CD4-positive, alpha-beta T cell treated with Interleukin-21 for 1 hour (primary cell): ENCODE measurements around the gene CARD19.
A peak's percentile ranks its signal among the peaks of the same experiment; 100 is the strongest.

Experiments
- DNase-seq: peaks from one replicate; pipeline ENCODE4 v3.0.0-alpha.2; 2020

CARD19 gene

DNA sequence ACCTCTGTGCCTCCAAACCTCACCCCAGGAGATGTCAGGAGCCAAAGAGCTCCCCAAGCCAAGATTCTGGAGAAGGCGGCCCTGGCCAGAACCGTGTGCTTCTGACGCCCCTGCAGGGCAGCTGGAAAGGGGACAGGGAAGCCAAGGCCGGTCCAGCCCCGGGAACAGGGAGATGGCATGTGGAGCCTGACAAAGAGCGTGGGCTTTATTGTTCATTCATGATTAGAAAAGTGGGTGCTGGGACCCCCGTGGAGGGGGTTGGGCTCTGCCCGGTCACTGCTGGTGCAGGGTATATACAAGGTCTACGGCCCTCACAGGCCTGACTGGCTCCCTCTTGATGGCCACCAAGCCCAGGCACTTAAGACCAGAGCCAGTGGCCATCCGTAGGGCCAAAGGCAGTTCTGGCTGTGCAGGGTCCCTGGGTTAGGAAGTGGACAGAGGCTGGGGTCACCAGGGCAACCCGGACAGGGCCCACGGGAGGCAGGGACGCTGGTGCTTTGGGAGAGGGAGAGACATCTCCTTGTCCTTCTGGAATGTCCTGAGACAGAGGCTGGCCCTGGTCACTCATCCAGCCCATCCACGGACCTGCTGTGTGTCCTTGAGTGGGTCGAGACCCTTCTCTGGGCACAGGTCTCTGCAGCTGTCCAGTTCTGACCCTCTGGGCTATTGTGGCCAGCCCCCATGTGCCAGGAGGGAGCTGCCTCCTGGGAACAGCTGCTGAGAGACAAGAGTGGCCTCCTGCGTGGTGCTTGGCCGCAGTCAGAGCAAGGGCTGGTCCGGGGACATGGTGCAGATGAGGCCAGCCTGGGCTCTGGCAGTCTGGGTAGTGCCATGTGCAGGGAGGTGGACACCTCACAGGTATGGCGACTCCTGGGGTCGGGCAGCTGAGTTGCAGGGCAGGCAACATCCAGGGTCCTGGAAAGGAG, 25.6 kb downstream of the CARD19 start:
- no peak for DNase-seq

DNA sequence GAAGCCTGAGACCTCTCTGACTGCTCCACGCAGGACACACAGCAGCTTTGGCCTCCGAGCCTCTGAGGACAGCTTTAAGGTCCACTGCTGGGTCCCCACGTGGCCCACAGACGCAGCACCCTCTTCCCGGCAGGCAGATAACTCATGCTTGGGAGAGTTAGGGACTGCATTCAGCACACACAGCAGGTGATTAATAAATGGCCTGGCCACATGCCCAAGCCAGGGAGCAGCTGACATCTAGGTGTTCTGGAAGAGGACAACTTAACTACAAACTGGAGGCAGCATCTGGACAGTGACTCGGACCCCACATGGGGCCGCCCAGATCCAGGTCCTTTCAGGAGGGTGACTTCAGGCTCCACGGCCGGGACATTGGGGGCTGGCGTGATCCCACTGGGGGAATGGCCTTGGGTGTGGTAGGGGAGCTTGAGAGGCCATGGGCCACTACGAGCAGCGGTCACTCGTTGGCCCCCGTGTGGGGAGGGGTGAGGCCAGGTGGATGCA, 26.8 kb downstream of the CARD19 start:
- no peak for DNase-seq

DNA sequence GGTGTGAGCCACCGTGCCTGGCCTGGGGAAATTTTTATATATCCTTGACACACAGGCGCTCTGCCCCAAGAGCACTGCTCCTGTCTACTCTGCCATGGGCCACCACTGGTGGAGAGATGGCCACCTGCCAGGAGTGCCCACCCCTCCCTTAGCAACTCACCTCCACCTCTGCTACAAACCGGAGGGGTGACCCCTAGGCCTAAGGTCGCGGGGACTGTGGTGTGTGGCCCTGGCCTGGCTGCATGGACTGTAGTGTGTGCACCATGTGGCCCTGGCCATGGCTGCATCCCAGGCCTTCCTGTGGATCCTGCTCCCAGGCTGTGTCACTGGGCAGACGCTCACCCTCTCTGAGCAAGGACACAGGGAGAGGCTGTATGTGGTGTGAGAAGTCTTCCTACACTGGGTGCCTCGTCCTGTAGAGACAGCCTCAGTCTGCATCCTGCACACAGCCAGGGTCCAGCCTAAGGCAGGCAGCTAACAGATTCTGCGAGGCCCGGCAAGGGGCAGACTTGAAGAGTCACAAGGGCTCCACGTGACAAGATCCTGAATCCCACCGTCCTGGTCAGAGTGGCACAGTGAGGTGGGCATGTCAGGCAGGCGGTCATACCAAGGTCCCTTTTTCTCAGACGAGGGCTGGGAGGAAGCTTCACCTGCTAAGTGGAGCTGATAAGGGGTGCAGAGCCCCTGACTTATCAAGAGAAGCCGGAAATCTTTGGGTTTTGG, 27.7 kb downstream of the CARD19 start:
- no peak for DNase-seq

DNA sequence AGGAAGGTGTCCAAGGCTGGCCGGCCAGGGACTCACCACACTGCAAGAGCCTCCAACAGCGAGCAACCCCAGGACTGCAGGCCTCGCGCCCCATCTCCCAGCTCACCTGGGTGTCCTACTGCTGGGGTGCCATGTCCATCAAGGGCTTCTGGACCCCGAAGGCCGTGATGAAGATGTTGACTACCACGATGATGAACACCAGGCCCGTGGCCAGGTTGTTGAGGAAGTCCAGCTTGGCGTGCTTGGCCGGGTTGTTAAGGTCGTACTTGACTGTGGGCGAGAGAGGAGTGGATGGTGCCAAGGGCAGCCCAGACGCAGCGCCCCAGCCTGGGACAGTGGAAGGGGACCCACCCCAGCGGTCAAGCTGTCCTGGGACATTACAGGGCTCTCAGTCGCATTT, 28.8 kb downstream of the CARD19 start:
- DNase-seq = no peak

DNA sequence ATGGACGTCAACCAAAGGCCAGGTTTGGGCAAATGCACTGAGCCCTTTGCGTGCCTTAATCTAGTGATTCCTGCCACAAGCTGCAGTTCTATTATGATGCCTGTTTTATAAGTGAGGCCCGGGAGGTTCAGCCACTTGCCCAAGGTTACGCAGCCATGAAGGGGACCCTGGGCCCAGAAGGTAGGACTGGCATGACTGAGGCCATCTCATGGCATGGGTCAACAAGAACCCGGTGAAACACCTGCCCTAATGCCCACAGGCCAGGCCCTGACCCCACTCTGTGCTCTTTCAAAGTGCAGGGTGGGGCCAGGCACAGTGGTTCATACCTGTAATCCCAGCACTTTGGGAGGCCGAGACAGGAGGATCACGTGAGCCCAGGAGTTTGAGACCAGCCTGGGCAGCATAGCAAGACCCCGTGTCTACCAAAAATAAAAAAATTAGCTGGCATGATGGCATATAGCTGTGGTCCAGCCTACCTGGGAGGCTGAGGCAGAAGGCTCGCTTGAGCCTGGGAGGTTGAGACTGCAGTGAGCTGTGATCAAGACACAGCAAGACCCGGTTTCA, 29.4 kb downstream of the CARD19 start:
- DNase-seq = no peak

DNA sequence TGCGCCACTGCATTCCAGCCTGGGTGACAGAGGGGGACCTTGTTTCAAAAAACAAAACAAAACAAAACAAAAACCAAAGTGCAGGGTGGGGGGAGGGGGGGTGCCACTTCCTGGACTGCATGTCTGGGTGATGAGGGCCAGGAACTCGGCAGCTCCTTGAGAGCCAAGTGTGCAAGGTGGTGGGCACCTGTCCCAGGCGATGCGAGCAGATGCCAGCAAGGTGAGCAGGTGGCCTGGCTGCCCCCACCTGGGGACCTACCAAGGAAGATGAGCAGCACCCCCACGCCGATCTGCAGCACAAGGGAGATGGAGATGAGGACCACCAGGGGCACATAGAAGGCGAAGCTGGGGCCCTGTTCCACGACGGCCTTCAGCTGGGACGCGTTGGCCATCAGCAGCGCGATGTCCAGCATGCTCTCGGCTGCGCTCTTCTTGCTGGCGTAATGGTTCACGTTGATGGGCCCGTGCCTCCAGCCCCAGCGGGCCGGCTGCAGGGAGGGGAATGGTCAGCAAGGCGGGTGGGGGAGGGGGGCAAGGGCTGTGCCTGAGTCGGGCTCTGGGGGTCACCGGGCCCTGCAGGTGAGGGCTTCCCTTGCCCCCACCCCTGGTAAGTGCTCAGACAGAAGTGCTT, 30.2 kb downstream of the CARD19 start:
- DNase-seq = peak; percentile 48

DNA sequence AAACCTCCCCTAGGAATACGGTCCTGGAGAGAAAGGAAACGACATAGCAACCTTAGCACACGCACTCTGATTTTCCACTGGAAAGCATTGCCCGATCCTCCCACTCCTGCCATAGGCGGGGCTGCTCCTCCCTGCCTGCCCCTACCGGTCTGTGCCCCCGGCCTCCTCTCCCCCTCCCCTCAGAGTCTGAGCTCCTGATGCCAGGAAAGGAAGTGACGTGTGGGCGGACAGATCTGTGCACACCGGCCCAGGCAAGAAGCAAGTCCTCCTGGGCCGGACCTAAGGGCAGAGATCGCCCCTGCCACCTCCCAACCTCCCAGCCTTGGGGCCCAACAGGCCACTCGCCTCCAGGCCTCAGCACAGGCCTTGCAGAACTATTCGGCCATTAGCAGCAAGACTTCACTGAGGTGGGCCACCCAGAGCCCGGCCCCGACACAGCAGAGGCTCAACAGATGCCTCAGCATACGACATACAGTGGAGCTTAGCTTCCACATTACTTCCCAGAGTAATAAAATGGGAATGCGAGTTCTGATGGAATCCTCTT, 30.9 kb downstream of the CARD19 start:
- no peak for DNase-seq

DNA sequence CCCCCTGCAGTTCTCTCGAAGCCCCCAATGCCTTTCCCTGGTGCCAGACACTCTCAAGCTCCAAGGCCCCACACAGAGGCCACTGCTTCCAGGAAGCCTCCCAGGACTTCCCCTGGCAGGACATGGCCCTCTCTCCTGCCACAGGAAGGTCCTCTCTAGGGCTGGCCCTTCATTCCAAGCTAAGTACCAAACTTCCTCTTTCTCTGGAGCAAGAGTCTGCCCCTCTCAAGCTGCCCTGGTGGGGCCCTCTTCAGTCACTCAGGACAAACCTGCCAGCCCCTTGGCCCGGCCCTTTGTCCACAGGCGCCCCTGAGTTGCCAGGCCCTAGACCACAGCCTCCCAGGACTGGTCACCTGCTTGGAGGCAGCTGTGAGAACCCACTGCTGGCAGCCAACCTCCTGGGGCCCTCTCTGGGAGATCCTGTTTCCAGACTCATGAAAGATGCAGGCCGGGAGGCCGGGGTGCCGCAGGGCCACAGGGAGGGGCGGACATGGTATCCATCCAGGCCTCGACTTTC, 31.4 kb downstream of the CARD19 start:
- DNase-seq = no peak

DNA sequence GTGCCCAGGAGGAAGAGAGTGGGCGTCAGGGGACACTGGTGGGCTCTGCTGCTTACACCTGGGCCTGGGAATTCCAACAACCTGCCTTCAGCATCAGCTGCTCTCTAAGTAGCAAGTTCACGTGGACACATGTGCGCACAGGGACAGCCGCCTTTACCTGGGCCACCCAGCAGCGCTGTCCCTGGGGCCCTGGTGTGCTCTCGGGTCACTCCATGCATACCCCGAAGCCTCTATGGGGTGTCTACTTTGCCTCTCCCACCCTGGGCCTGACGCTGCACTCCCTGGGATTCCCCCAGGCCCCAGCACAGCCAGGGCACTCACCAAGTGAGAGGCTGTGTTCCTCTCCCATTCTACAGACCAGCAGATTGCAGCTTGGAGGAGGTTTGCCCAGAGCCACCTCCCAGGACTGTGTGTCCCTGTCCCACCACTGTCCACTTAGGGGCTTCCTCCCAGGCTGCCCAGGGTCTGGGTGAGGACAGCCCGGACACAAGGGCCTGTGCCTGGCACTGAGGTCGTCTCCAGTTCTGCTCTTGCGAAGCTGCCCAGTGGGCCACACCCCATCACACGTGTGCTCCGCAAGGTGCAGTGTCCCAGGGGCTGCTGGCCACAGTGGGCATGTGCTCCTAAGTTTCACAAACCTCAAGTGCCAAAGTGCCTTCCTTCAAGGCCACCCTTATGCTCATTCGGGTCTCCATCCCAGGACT, 32.1 kb downstream of the CARD19 start:
- no peak for DNase-seq

DNA sequence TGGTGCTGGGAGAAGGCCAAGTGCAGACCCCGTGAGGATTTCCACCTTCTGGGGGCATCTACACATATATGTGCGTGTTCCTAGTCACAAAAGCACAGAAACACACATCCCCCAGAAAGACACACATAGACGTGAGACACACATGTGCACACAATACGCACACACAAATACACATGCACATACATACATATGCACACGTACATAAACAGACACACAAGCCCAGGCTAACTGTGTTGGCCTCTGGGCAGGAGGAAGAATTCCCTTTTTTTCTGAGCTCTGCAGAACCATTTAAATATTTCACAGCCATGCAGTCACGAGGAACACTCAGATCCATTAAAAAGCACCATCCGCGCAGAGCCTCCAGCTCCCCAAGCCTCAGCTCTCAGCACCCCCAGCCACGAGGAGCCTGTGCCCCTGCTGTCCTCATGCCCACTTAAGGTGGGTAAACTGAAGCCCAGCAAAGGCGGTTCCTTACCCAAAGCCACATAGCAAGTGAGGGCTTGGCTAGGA, 32.8 kb downstream of the CARD19 start:
- DNase-seq = no peak

DNA sequence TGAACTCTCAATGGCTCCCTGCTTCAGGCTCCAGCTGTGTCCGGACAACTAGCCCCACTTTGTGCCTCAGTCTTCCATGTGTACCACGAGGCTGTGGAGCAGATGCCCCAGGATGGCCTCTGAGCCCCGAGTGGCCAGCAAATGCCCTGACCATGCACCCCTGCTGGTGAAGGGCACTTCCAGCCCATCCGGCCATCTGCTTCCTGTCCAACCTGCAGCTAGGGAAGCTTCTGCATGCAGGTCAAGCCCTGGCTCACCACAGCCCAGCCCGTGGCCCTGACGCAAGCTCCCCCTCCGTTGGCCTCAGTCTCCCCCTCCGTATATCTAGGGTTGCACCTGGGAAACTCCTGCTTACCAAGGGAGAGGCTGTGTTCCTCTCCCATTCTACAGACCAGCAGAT, 33.3 kb downstream of the CARD19 start:
- DNase-seq = no peak

DNA sequence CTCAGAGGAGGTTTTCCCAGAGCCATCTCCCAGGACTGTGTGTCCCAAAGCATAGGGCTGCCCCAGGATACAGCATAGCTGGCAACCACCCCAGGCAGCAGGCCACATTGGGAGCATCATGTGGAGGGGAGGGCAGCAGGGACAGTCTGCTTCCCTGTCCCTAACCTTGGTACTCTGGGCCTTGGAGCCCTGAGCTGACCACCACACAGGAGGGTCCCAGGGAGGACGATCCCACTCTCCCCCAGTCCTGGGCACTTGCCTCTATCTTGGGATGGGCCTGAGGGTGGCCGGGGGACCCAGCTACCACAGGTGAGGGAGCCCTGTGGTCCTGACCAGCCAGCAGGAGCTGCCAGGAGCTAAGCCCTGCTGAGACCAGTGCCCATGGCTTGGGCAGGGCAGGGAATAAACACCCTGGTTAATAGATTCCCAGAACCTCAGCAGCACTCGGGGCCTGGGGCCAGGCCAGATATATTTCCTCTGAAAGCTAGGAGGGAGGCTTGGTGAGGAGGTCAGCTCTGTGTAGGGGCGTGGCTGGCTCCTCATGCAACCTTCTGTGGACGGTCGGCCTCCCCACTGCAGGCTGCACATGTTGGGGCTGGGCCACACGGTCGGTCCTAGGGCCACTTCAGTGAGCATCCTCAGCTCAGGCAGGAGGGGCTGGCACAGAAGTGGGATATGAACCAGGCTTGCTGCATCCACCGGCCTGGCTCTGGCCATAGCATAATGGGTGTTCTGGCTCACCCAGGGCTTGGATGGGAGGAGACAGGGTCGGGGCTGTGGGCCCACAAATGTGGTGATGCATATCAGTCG, 33.9 kb downstream of the CARD19 start:
- no peak for DNase-seq

DNA sequence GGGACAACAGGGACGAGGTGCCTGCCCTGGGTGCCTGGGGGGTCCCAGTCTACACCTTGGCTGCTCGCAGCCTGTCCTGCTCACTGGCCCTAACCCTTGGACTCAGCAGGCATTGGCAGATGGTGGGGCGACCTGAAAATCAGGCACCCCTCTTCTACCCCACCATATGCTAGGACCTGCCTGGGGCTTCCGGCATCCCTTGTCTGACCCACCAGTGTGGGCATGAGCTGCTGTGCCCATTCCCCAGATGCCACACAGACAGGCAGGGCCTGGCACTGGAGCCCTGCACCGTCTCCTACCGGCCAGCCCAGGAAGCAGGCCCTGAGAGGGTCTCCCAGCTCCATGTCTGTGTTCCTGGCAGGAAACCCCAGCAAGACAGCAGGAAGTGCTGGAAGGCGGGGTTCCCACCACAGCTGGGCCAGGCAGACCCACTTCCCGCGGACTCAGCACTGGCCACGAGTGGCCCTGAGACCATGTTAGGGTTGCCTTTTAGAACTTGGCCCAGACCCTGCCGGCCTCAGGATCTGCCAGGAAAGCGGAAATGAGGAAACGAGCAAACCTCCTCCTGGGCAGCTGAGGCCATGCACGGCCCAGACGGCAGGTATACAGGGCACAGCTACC, 35.0 kb downstream of the CARD19 start:
- no peak for DNase-seq

DNA sequence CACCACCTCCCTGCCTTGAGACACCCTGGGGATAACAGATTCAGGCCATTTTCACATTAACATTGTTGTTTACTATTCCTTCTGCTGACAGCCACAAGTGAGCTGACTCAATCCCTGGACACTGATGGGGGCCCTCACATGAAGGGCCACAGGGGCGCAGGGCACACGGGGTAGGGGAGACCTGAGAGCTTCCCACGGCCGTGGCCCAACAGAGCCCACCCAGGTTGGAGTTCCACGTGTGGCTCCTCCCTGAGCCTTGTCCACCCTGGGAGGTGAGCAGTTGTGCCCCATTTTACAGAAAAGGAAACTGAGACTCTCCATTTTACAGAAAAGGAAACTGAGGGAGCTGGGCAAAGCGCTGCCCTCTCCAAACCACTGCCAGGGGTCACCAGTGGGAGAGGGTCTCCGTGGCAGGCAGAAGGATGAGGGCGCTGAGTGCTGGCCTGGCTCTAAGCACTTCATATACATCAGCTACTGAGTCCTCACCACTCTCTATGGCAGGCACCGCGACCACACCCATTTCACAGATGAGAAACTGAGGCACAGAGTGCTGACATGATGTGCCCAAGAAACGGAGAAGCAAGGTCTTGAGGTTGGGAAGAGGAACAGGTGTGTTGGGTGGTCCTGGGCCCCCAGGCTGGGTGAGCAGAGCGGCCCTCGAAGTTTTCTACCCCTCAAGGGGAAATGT, 35.7 kb downstream of the CARD19 start:
- no peak for DNase-seq

DNA sequence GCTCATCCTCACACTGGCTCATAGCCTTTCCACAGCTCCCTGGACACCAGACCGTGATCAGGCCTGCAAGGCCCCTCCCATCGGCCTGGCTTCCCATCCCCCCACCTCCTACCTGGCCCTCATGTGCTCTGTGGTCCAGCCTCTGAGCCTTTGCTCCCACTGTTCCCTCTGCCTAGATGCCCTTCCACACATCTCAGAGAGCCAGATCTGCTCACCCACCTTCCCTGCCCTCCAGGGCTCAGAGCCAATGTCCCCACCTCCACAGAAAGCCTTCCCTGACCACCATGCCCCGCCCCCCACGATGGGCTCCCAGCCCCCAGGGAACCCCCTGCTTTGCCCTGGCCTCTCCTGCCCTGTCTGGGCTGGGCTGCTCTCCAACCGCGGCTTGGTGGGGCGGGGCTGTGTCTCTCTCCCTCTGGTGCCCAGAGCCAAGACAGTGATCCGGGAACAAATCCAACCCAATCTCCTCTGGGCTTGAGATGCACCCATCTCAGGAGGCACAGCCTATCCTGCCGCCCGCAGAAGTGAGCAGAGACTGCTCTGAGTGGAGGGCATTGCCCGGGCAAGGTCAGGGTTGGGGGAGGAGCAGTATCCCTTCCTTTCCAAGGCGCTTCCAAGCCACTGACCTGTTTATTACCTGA, 36.4 kb downstream of the CARD19 start:
- no peak for DNase-seq

DNA sequence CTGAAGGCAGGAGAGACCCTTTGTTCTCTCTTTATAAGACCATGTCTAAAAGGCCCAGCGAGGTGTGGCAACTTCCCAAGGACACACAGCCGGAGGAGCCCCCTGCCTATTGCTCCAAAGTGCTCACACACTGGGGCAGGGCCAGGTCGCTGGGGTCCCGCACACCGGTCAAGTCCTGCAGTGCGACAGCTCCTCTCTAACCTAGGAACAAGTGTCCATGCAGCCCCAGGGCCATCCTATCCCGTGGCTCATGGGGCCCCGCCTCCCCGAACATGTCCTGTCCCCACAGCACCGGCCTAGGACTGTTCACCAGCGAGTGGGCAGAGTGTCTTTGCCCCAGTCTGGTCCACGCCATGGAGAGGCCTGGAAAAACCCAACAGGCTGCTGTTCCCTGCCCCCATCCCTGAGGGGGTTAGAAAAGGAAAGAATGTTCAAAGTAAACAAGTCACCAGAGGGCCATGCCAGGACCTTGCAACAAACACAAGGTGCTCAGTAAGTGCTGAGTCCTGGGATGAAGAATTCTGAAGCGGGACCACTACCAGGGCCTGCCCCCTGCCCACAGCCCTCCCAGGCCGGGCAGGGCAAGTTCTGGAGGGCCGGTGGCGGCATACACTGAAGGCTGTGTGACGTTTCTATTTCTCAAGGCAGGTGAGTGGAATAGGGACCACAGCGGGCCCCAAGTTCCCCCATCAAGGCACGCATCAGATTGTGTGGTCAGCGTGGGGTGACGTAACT, 37.1 kb downstream of the CARD19 start:
- peak; percentile 78 for DNase-seq

DNA sequence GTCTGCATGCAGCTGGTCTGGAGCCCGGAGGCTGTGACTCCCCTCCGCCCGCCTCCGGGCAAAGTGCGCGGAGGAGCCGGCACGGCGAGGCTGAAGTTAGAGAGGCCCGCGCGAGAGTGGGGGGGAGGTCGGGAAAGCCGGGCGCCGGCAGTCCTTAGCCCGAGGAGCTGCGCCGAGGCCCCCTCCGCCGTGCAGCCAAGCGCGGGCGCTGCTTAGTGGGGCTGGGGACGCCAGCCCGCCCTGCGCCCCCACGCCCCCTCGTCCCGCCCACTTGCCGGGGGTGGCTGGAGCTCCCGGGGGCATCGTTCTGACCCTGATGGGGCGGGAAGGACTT, 37.6 kb downstream of the CARD19 start:
- DNase-seq = no peak

DNA sequence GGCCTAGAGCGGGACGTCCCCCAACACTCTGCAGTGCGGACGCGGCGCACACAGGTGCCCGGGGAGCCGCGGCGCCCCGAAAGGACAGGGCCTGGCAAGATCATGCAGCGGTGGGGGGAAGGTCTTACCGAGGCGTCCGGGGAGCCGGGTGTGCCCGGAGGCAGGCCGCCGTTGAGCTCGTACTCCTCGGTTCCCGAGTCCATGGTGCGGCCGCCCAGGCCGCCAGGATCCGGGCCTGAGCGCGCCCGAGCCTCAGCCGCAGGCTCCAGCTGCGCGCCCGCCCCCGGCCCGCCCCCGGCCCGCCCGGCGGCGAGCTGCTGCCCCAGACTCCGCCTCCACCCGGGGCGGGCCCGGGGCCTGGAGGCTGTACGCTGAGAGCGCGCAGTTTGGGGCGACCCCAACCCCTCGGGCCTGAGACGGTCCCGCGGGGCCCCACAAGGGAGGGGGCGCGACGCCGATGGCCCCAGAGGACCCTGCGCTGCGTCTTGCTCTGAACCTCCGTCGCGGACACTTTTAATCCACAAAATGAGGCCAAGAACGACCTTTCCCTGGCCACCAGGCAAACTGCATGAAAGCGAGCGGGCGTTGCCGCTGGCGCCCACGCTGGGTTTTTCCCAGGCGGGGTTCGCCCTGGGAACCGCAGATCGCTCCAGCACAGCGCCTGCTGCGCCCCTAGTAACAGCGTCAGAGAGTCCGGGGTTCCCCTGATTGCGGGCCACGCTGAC, 38.2 kb downstream of the CARD19 start, which contains the start of gene NINJ1:
Gene NINJ1, minus strand, starts transcription at position 237 of the 725 bp plus-strand sequence. Its CDS starts 34 bp downstream, at position 203.
- peak; percentile 93 for DNase-seq
